Skin epidermis (tissue), 12 donors: Measurements from ENCODE around the gene TMEM247.

Experiments used
- H3K27ac ChIP-seq, 21 experiments: fragments of 200-600 bp; sonication (generic) in 11 of 21; one replicate each; pipeline ENCODE4 v1.5.0; 2020; ENCODE audit warnings: mild to moderate bottlenecking in 3 of 21, inconsistent platforms in 2 of 21, moderate library complexity in 2 of 21
- H3K4me3 ChIP-seq, 7 experiments: fragments of 200-600 bp; sonication (generic) in 2 of 7; one replicate each; pipeline ENCODE4 v1.5.0; 2020; ENCODE audit warnings: inconsistent platforms in 2 of 7, mild to moderate bottlenecking in 2 of 7, moderate library complexity in 1 of 7

TMEM247 gene

GRCh38 chr2:46486436-46486835 lies 7.1 kb downstream of the TMEM247 start:
- Histone ChIP-seq H3K27ac (no peak overlapping the region), H3K4me3 (no peak overlapping the region)

GRCh38 chr2:46487667-46488335 lies 8.4 kb downstream of the TMEM247 start:
- no peak overlapping the region for H3K4me3 ChIP-seq
- H3K27ac ChIP-seq: peak overlapping the region in 1 of 21 experiments; percentile 47

GRCh38 chr2:46488389-46488788 lies 9.0 kb downstream of the TMEM247 start:
- Histone ChIP-seq H3K4me3 (no peak overlapping the region), H3K27ac (no peak overlapping the region)

- peak overlapping the region in 1 of 21 experiments; percentile 0 for H3K27ac ChIP-seq
- H3K4me3 ChIP-seq: no peak overlapping the region
Observed at GRCh38 chr2:46489423-46490174, 10.2 kb downstream of the TMEM247 start.

GRCh38 chr2:46490521-46491141 lies 11.3 kb downstream of the TMEM247 start:
- no peak overlapping the region for H3K4me3 ChIP-seq
- peak overlapping the region in 3 of 21 experiments; percentile 1 to 55 (median 18) for H3K27ac ChIP-seq

- H3K4me3 ChIP-seq: no peak overlapping the region
- no peak overlapping the region for H3K27ac ChIP-seq
Observed at GRCh38 chr2:46492301-46492700, 12.9 kb downstream of the TMEM247 start.

- Histone ChIP-seq H3K4me3 (no peak overlapping the region), H3K27ac (peak overlapping the region in 2 of 21 experiments; percentile 43 to 52)
Observed at GRCh38 chr2:46493241-46493970, 14.0 kb downstream of the TMEM247 start.

GRCh38 chr2:46493971-46494250 lies 14.5 kb downstream of the TMEM247 start:
- H3K4me3 ChIP-seq: no peak overlapping the region
- peak overlapping the region in 2 of 21 experiments; percentile 43 to 52 for H3K27ac ChIP-seq

GRCh38 chr2:46494596-46494995 lies 15.2 kb downstream of the TMEM247 start:
- no peak overlapping the region for H3K4me3 ChIP-seq
- H3K27ac ChIP-seq: no peak overlapping the region

- H3K4me3 ChIP-seq: no peak overlapping the region
- H3K27ac ChIP-seq: no peak overlapping the region
Observed at GRCh38 chr2:46495231-46496030, 16.1 kb downstream of the TMEM247 start.

- Histone ChIP-seq H3K4me3 (no peak overlapping the region), H3K27ac (no peak overlapping the region)
Observed at GRCh38 chr2:46497766-46498165, 18.4 kb downstream of the TMEM247 start.

GRCh38 chr2:46498681-46499080 lies 19.3 kb downstream of the TMEM247 start:
- H3K27ac ChIP-seq: no peak overlapping the region
- no peak overlapping the region for H3K4me3 ChIP-seq

GRCh38 chr2:46499392-46499785 lies 20.0 kb downstream of the TMEM247 start:
- peak overlapping the region in 16 of 21 experiments; percentile 4 to 83 (median 51) for H3K27ac ChIP-seq
- peak overlapping the region; percentile 30 to 55 (median 41) for H3K4me3 ChIP-seq

- no peak overlapping the region for H3K27ac ChIP-seq
- no peak overlapping the region for H3K4me3 ChIP-seq
Observed at GRCh38 chr2:46500801-46501200, 21.4 kb downstream of the TMEM247 start.

- no peak overlapping the region for H3K4me3 ChIP-seq
- H3K27ac ChIP-seq: no peak overlapping the region
Observed at GRCh38 chr2:46502291-46502885, 23.0 kb downstream of the TMEM247 start.

- no peak overlapping the region for H3K27ac ChIP-seq
- H3K4me3 ChIP-seq: no peak overlapping the region
Observed at GRCh38 chr2:46503686-46504085, 24.3 kb downstream of the TMEM247 start.

- no peak overlapping the region for H3K27ac ChIP-seq
Observed at GRCh38 chr2:46504221-46504620, 24.9 kb downstream of the TMEM247 start.

GRCh38 chr2:46504685-46505471 lies 25.5 kb downstream of the TMEM247 start:
- Histone ChIP-seq H3K27ac (no peak overlapping the region), H3K4me3 (no peak overlapping the region)

More at GRCh38 chr2:46504221-46504620, 24.9 kb downstream of the TMEM247 start:
- no peak overlapping the region for H3K4me3 ChIP-seq

GRCh38 chr2:46505472-46505783 lies 26.1 kb downstream of the TMEM247 start:
- H3K4me3 ChIP-seq: no peak overlapping the region
- no peak overlapping the region for H3K27ac ChIP-seq
